Inferior parietal cortex (tissue), 1 donor: ENCODE results near the gene AMH.

Source experiments
- DNase-seq: peaks from one replicate; pipeline ENCODE4 v3.0.0-alpha.2; 2016; ENCODE audit errors: extremely low spot score

AMH gene

GRCh38 chr19:2221250-2221831, 27.8 kb upstream of the AMH start:
- DNase-seq, result no peak

GRCh38 chr19:2221918-2222317, 27.2 kb upstream of the AMH start:
- no peak for DNase-seq

- no peak for DNase-seq
Observed at GRCh38 chr19:2223391-2223790, 25.7 kb upstream of the AMH start.

GRCh38 chr19:2223959-2224358, 25.2 kb upstream of the AMH start:
- DNase-seq, result no peak

GRCh38 chr19:2224754-2225349, 24.3 kb upstream of the AMH start:
- DNase-seq, result no peak

- no peak for DNase-seq
Observed at GRCh38 chr19:2225415-2226050, 23.6 kb upstream of the AMH start.

- DNase-seq, result no peak
Observed at GRCh38 chr19:2226051-2226839, 22.9 kb upstream of the AMH start.

GRCh38 chr19:2226840-2227360, 22.2 kb upstream of the AMH start:
- no peak for DNase-seq

- DNase-seq, result no peak
Observed at GRCh38 chr19:2227415-2228156, 21.5 kb upstream of the AMH start.

GRCh38 chr19:2228157-2229030, 20.7 kb upstream of the AMH start:
- DNase-seq, result no peak

- no peak for DNase-seq
Observed at GRCh38 chr19:2229103-2230032, 19.8 kb upstream of the AMH start.

- no peak for DNase-seq
Observed at GRCh38 chr19:2230033-2230531, 19.0 kb upstream of the AMH start.

- no peak for DNase-seq
Observed at GRCh38 chr19:2230807-2231533, 18.2 kb upstream of the AMH start.

- no peak for DNase-seq
Observed at GRCh38 chr19:2231621-2232221, 17.4 kb upstream of the AMH start.

GRCh38 chr19:2232286-2233151, 16.6 kb upstream of the AMH start:
- DNase-seq, result no peak

- no peak for DNase-seq
Observed at GRCh38 chr19:2233601-2234280, 15.4 kb upstream of the AMH start.

- DNase-seq, result no peak
Observed at GRCh38 chr19:2234996-2235380, 14.1 kb upstream of the AMH start.
